Stomach (tissue), 4 donors: Measurements from ENCODE around the gene FLNC.

Source experiments
- EP300 ChIP-seq: sonication (generic); formaldehyde crosslinking; IDR thresholded peaks from one replicate; pipeline ENCODE4 v1.6.1; 2017; ENCODE audit warnings: antibody characterized with exemption
- POLR2A ChIP-seq, 4 donors: fragments of 450-650 bp; IDR thresholded peaks; one replicate each; pipeline ENCODE4 v1.6.1; 2016; ENCODE audit warnings: antibody characterized with exemption in 4 of 4, control low read depth in 2 of 4, mild to moderate bottlenecking in 1 of 4, moderate library complexity in 1 of 4
- TF ChIP-seq, protein P1 (sequence below), 7 experiments: fragments of 450-650 bp in 4 of 7; fragments of 200-600 bp in 3 of 7; sonication (generic) in 3 of 7; IDR thresholded peaks; one replicate each; pipeline ENCODE4 v1.5.1; 2016 to 2019; ENCODE audit warnings: antibody characterized with exemption in 7 of 7, control low read depth in 2 of 7, mild to moderate bottlenecking in 1 of 7

DNA sequence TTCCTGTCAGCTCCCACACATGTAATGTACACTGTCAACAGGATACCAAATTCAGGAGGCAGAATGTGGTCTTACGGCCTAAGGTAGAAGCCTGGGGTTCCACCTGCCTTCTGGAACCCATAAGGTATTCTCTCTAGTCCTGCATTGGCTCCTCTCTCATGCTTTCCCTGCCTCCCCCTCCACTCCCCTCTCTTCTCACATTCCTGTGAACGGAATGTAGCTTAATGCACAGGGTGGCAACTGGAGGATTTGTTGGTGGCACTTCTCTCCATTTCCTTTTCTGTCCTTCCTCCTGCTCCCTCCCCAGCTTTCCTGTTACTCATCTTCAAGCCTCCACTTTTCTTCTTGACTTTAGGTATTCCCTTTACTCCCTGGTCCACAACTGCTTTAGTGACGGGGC lies 11.5 kb upstream of the FLNC start:
- TF ChIP-seq, protein P1, sequence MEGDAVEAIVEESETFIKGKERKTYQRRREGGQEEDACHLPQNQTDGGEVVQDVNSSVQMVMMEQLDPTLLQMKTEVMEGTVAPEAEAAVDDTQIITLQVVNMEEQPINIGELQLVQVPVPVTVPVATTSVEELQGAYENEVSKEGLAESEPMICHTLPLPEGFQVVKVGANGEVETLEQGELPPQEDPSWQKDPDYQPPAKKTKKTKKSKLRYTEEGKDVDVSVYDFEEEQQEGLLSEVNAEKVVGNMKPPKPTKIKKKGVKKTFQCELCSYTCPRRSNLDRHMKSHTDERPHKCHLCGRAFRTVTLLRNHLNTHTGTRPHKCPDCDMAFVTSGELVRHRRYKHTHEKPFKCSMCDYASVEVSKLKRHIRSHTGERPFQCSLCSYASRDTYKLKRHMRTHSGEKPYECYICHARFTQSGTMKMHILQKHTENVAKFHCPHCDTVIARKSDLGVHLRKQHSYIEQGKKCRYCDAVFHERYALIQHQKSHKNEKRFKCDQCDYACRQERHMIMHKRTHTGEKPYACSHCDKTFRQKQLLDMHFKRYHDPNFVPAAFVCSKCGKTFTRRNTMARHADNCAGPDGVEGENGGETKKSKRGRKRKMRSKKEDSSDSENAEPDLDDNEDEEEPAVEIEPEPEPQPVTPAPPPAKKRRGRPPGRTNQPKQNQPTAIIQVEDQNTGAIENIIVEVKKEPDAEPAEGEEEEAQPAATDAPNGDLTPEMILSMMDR (IDR thresholded peaks at IDR 0.05), result no peak
- TF ChIP-seq POLR2A (IDR thresholded peaks at IDR 0.05) (no peak), EP300 (no peak)
